WI38 (cell line): ENCODE measurements around the gene AMPH.
A peak's percentile ranks its signal among the peaks of the same experiment; 100 is the strongest.
"Not testable (repeated sequence)": the region's sequence is repeated elsewhere in the genome, so short reads cannot be mapped to it uniquely, and the experiment has no call there.

Source experiments
- H3K4me3 ChIP-seq: 2 replicates; pipeline ENCODE4 v1.5.1; 2011; ENCODE audit warnings: low read depth, mild to moderate bottlenecking, control low read depth, low read length
- TF ChIP-seq, protein P1 (sequence below): IDR thresholded peaks from 2 replicates; pipeline ENCODE4 v1.5.1; 2012; ENCODE audit warnings: low read depth, mild to moderate bottlenecking, control low read depth, low read length

The AMPH gene

GRCh38 chr7:38409531-38409930, 221.6 kb downstream of the AMPH start:
- H3K4me3 ChIP-seq: no peak overlapping the region
- TF ChIP-seq, protein P1, sequence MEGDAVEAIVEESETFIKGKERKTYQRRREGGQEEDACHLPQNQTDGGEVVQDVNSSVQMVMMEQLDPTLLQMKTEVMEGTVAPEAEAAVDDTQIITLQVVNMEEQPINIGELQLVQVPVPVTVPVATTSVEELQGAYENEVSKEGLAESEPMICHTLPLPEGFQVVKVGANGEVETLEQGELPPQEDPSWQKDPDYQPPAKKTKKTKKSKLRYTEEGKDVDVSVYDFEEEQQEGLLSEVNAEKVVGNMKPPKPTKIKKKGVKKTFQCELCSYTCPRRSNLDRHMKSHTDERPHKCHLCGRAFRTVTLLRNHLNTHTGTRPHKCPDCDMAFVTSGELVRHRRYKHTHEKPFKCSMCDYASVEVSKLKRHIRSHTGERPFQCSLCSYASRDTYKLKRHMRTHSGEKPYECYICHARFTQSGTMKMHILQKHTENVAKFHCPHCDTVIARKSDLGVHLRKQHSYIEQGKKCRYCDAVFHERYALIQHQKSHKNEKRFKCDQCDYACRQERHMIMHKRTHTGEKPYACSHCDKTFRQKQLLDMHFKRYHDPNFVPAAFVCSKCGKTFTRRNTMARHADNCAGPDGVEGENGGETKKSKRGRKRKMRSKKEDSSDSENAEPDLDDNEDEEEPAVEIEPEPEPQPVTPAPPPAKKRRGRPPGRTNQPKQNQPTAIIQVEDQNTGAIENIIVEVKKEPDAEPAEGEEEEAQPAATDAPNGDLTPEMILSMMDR: no peak

DNA sequence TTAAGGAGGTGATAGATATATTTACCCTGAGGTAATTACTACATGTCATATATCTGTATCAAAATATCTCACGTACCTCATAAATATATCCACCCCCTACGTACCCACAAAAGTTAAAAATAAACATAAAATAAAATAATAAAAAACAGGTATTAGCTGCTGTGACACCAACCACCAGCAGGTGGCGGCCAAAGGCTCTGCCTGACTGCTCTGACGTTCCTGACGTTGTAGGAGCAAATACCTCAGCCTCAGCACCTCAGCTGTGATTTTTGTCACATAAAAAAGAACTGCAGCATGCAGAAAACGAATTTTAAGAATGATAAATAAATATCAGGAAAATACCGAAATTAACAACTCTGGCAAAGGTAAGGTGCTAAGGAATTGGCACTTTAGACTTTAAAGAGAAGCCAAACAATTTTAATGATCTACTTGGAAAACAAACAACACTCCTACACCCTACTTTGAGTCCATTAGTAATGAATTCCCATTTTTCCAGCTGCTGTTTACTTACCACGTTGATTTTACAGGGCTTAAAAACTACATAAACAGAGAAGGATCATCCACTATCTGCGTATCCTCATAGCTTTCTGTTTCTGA, 232.3 kb downstream of the AMPH start:
- TF ChIP-seq, protein P1: peak; percentile 89
- no peak overlapping the region for H3K4me3 ChIP-seq

GRCh38 chr7:38396852-38397251, 234.3 kb downstream of the AMPH start:
- H3K4me3 ChIP-seq: no peak overlapping the region
- TF ChIP-seq, protein P1: no peak

- H3K4me3 ChIP-seq: not testable (repeated sequence)
These were observed 235.1 kb downstream of the AMPH start for GRCh38 chr7:38395921-38396552.

GRCh38 chr7:38394660-38395059, 236.5 kb downstream of the AMPH start:
- H3K4me3 ChIP-seq: no peak overlapping the region
- TF ChIP-seq, protein P1: no peak

- TF ChIP-seq, protein P1: no peak
- no peak overlapping the region for H3K4me3 ChIP-seq
These were observed 237.3 kb downstream of the AMPH start for GRCh38 chr7:38393874-38394273.

DNA sequence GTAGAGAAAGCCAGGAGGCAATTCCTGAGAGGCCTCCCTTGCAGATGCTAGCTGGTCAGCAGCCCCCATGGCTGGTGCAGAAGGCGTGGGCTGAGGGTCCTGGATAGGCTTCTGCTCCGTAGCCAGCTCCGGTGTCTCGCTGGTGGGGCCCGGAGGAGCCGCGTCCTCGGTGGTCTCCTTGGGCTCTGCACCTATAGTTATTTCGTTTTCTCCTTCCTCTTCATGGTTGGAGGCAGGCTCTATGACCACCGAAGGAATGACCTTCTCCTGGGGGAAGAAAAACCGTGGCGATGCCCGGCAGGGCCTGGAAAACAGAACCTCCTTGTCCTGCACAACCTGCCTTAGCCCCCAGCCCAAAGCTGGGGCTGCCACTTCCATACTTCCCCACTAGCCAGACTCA, 239.4 kb downstream of the AMPH start:
- H3K4me3 ChIP-seq: no peak overlapping the region
- TF ChIP-seq, protein P1: no peak

GRCh38 chr7:38385682-38386081, 245.5 kb downstream of the AMPH start:
- no peak overlapping the region for H3K4me3 ChIP-seq
- TF ChIP-seq, protein P1: no peak
